Activated CD8-positive, alpha-beta memory T cell treated with anti-CD3 and anti-CD28 coated beads, Interleukin-2, amount 50 U/mL, for 48 hours (primary cell): Measurements from ENCODE around the gene PLXNB3.
"Not testable (repeated sequence)": the region's sequence is repeated elsewhere in the genome, so short reads cannot be mapped to it uniquely, and the experiment has no call there.

Source experiments
- DNase-seq: peaks from one replicate; pipeline ENCODE4 v3.0.0-alpha.2; 2020

The PLXNB3 gene

GRCh38 chrX:153763989-153764755 lies at the start of gene PLXNB3:
TSS of gene PLXNB3 (plus strand) at chrX:153764249. CDS start at chrX:153765536, 1,287 bp downstream.
- DNase-seq = peak; percentile 86

GRCh38 chrX:153714256-153714655 lies 49.8 kb upstream of the PLXNB3 start:
- no peak for DNase-seq

GRCh38 chrX:153717445-153717844 lies 46.6 kb upstream of the PLXNB3 start:
- DNase-seq = no peak

GRCh38 chrX:153719238-153719637 lies 44.8 kb upstream of the PLXNB3 start:
- no peak for DNase-seq

- no peak for DNase-seq
These were observed 44.3 kb upstream of the PLXNB3 start for GRCh38 chrX:153719701-153720100.

GRCh38 chrX:153722704-153723350 lies 41.2 kb upstream of the PLXNB3 start:
- DNase-seq = no peak

- peak; percentile 70 for DNase-seq
These were observed 40.4 kb upstream of the PLXNB3 start for GRCh38 chrX:153723351-153724251.

- peak; percentile 90 for DNase-seq
These were observed 39.6 kb upstream of the PLXNB3 start, which contains the start of the genes ABCD1 and BCAP31 for GRCh38 chrX:153724252-153725038. TSS of gene ABCD1 (plus strand) at chrX:153724856. CDS start at chrX:153725267, 411 bp downstream. TSS of gene BCAP31 (minus strand) at chrX:153724387. CDS start at chrX:153723244, 1,143 bp downstream.

GRCh38 chrX:153725039-153725831 lies 38.8 kb upstream of the PLXNB3 start:
- no peak for DNase-seq

GRCh38 chrX:153725832-153726285 lies 38.2 kb upstream of the PLXNB3 start:
- no peak for DNase-seq

- no peak for DNase-seq
These were observed 37.5 kb upstream of the PLXNB3 start for GRCh38 chrX:153726286-153727122.

GRCh38 chrX:153727123-153727931 lies 36.7 kb upstream of the PLXNB3 start:
- DNase-seq = no peak

- no peak for DNase-seq
These were observed 36.0 kb upstream of the PLXNB3 start for GRCh38 chrX:153728095-153728494.

- DNase-seq = no peak
These were observed 35.0 kb upstream of the PLXNB3 start for GRCh38 chrX:153728951-153729631.

- not testable (repeated sequence) for DNase-seq
These were observed 33.9 kb upstream of the PLXNB3 start for GRCh38 chrX:153730115-153730514.

- no peak for DNase-seq
These were observed 32.8 kb upstream of the PLXNB3 start for GRCh38 chrX:153731117-153731844.

- DNase-seq = no peak
These were observed 32.2 kb upstream of the PLXNB3 start for GRCh38 chrX:153731845-153732215.

- DNase-seq = no peak
These were observed 31.6 kb upstream of the PLXNB3 start for GRCh38 chrX:153732401-153732800.
